Stimulated activated effector memory CD8-positive, alpha-beta T cell treated with anti-CD3 and anti-CD28 coated beads, Interleukin-12 subunit alpha, Interleukin-12 subunit beta, amount 100 ng/mL, for 72 hours (primary cell): ENCODE measurements around the gene PLOD3.

Source experiments
- ATAC-seq: fragments of 150-1000 bp; cut with Tn5 transposase; 2 replicates; pipeline ENCODE4 v1.10.0; 2021
- DNase-seq, 2 donors: peaks; one replicate each; pipeline ENCODE4 v3.0.0; 2021 to 2022; ENCODE audit warnings: low spot score in 2 of 2
- H3K27ac Mint-ChIP-seq: one replicate; pipeline ENCODE4 v1.8.0; 2022; ENCODE audit warnings: mild to moderate bottlenecking, mixed read lengths
- H3K36me3 Mint-ChIP-seq: one replicate; pipeline ENCODE4 v1.8.0; 2022; ENCODE audit warnings: mild to moderate bottlenecking, mixed read lengths
- H3K4me1 Mint-ChIP-seq: one replicate; pipeline ENCODE4 v1.8.0; 2022; ENCODE audit warnings: mixed read lengths
- H3K4me3 Mint-ChIP-seq: one replicate; pipeline ENCODE4 v1.8.0; 2022; ENCODE audit warnings: mild to moderate bottlenecking, mixed read lengths
- H3K9me3 Mint-ChIP-seq: one replicate; pipeline ENCODE4 v1.8.0; 2022; ENCODE audit warnings: mixed read lengths

The PLOD3 gene

DNA sequence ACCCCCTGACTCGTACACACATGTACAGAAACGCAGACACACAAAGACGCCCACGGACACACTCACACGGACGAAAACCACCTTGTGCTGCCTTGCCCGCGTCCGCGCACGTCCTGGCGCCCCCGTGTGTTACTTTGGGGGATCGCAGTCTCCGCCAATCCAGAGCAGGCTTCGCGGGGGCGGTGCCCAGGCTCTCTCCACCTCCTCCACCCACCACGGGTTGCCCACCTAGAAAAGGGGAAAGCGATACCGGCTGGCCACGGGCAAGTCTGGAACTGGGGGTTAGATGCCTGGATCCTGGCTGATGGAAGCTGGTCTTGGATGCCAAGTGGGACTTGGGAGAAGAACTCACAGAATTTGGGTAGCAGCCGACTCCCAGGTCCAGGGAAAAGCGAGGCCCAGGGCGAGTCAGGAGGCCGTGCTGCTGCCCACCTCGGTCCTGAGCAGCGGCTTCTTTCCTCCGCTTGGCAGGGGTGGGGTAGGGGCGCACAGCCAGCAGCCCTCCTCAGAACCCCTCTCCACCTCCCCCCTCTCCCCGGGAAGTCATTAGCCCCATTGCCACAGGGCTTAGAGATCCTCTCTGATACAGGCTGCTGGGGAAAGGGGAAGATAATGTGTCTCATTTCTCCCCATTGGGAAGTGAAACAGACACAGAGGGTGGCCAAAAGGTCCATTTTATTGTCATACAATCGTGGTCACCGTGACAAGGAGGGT is 47.4 kb downstream of the PLOD3 start:
- DNase-seq (peak; percentile 84 to 94), ATAC-seq (peak; percentile 55)
- Mint-ChIP-seq H3K9me3 (no peaks in the 10 kb centered on the region), H3K27ac (no peak overlapping the region), H3K4me1 (peaks cover 90% of the 10 kb centered on the region), H3K4me3 (peak overlapping the region; percentile 58), H3K36me3 (peaks cover 17% of the 10 kb centered on the region)

DNA sequence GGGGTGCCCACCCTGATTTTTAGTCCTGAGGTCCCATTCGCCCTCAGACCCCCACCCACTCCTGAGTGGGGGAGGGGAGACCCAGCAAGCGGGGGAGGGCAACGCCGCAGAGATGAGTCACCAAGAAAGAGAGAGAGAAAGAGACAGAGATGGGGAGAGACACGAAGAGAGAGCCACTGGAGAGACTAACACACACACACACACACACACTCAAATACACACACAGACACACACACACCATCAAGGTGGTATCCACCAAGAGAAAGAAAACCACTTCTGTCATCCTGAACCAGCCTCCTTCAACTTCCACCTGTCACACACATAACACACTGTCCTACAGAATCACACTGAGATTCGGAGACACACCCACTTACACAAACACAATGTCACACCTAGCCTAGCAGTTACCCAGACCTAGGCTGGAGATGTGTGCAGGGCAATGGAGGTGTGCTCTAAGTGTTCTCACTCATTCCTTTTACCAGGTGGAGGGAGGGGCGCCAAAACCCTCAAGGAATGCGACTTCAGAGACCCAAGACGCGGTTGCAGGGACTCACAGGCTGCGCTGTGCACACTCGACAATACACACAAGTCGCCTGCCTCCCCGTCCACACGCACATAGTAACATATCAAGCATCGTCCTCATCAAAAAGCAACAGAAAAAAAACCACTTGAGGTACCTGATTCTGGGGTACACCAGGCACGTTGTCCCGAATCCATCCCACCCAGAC is 48.1 kb downstream of the PLOD3 start:
- Mint-ChIP-seq H3K4me3 (peak overlapping the region; percentile 58), H3K27ac (no peak overlapping the region), H3K36me3 (peaks cover 21% of the 10 kb centered on the region), H3K9me3 (no peaks in the 10 kb centered on the region), H3K4me1 (peaks cover 89% of the 10 kb centered on the region)
- ATAC-seq, result peak; percentile 2
- no peak for DNase-seq

DNA sequence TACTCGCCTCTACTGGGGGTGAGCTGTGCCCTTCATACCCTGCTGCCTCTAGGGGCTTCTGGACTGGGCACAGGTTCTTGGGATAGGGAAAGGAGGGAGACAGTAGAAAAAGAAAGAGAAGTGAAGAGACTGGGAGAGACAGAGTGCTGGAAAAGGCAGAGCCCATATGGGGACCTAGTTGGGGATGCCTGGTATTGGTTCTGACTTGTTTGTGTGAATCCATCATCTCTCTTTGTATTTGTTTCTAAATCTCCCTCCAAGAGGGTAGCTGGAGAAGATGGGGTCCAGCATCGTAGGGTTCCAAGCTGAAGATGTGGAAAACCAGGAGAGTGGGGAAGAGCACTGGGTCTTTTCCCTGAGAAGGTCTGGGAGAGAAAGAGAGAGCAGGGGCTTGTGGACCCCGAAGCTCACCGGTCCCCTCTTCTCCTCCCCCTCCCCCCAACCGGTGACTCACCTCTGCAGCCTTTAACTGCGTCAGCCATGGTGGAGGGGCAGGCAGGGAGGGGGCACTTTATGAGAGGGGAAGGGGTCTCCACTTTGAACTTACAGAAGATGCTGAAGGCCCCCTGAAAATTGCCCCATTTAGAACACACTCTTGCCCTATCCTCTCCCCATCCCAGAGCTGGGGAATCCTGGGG is 48.9 kb downstream of the PLOD3 start:
- no peak overlapping the region for H3K27ac Mint-ChIP-seq
- no peaks in the 10 kb centered on the region for H3K9me3 Mint-ChIP-seq
- H3K36me3 Mint-ChIP-seq, result peaks cover 23% of the 10 kb centered on the region
- peak overlapping the region; percentile 58 for H3K4me3 Mint-ChIP-seq
- DNase-seq (no peak), ATAC-seq (no peak)
- peaks cover 81% of the 10 kb centered on the region for H3K4me1 Mint-ChIP-seq

DNA sequence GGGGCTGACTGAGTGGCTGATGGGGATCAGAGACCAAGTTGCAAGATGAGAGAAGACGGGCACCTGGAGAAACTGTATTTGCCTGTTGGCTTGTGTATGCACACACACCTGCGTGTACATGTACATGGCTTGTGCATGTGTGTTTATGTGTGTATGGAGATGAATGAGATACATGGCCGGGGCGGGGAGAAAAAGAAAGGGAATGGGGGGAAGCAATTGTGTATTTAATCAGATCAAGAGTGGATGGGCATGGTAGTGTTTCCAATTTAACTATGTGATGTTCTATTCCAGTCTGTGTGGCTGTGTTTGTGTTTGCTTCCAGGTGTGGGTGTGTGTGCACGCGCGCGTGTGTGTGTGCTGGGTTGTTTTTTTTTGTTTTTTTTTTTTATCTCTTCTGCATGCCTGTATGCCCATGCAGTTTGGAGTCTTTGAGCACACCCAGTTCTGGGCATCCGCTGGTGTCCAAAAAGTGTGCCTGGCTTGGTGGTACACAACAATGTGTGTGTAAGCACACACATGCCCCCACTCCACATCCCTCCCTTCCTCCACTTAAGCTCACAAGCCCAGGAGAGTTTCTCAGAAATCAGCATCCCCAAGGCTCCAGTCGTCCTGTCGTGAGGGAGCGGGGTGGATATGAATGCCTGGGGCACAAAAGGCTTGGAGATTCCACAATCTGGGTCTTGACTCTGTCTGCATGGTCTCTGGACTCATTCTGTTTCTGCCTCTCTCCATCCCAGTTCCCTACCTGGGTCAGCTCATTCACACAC is 49.6 kb downstream of the PLOD3 start:
- peaks cover 27% of the 10 kb centered on the region for H3K36me3 Mint-ChIP-seq
- no peaks in the 10 kb centered on the region for H3K9me3 Mint-ChIP-seq
- peaks cover 74% of the 10 kb centered on the region for H3K4me1 Mint-ChIP-seq
- H3K27ac Mint-ChIP-seq, result no peak overlapping the region
- DNase-seq (no peak), ATAC-seq (no peak)
- H3K4me3 Mint-ChIP-seq, result peak overlapping the region; percentile 58

- peaks cover 27% of the 10 kb centered on the region for H3K36me3 Mint-ChIP-seq
- ATAC-seq, result no peak
- H3K4me3 Mint-ChIP-seq, result peak overlapping the region; percentile 89
- H3K27ac Mint-ChIP-seq, result no peak overlapping the region
- no peaks in the 10 kb centered on the region for H3K9me3 Mint-ChIP-seq
- peaks cover 71% of the 10 kb centered on the region for H3K4me1 Mint-ChIP-seq
- no peak for DNase-seq
Observed at GRCh38 chr7:101166909-101167644, 50.3 kb downstream of the PLOD3 start.

- Mint-ChIP-seq H3K27ac (no peak overlapping the region), H3K4me1 (peaks cover 66% of the 10 kb centered on the region), H3K9me3 (no peaks in the 10 kb centered on the region), H3K4me3 (peak overlapping the region; percentile 89), H3K36me3 (peaks cover 27% of the 10 kb centered on the region)
- ATAC-seq (no peak), DNase-seq (no peak)
Observed at GRCh38 chr7:101166648-101166908, 50.8 kb downstream of the PLOD3 start.

DNA sequence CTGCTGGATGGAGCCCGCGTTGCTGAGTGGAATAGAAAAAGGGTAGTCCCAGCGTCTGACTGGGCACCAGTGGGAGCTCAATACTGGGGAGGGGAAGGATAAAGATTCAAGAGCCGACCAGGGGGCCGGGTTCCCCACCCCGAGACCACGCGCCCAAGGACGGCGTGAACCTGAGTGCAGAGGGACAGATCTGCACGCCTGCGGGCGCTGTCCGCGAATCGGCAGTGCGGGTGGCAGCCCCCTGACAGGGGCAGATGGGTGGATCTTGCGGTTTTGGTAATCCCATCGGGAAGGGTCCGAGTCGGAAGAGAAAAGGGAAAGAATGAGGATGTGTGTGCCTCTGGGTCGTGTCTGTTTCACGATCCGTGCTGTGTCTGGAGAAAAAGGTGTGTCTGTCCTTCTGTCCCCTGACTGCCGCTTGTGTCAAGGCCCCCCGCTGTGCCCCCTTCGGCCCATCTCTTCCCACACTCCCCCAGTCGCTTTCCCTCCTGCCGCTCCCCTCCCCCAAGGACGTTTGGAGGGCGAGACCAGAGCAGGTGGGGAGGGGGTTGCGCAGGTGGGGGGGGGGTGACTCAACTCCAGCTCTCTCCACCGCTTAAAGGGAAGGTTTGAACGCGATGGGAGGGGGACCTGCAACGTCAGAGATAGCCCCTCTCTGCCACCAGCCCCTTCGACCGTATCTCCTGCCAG is 51.3 kb downstream of the PLOD3 start:
- Mint-ChIP-seq H3K27ac (peak overlapping the region; percentile 86), H3K9me3 (no peaks in the 10 kb centered on the region), H3K4me3 (peak overlapping the region; percentile 89), H3K4me1 (peaks cover 62% of the 10 kb centered on the region), H3K36me3 (peaks cover 27% of the 10 kb centered on the region)
- DNase-seq, result no peak
- no peak for ATAC-seq

DNA sequence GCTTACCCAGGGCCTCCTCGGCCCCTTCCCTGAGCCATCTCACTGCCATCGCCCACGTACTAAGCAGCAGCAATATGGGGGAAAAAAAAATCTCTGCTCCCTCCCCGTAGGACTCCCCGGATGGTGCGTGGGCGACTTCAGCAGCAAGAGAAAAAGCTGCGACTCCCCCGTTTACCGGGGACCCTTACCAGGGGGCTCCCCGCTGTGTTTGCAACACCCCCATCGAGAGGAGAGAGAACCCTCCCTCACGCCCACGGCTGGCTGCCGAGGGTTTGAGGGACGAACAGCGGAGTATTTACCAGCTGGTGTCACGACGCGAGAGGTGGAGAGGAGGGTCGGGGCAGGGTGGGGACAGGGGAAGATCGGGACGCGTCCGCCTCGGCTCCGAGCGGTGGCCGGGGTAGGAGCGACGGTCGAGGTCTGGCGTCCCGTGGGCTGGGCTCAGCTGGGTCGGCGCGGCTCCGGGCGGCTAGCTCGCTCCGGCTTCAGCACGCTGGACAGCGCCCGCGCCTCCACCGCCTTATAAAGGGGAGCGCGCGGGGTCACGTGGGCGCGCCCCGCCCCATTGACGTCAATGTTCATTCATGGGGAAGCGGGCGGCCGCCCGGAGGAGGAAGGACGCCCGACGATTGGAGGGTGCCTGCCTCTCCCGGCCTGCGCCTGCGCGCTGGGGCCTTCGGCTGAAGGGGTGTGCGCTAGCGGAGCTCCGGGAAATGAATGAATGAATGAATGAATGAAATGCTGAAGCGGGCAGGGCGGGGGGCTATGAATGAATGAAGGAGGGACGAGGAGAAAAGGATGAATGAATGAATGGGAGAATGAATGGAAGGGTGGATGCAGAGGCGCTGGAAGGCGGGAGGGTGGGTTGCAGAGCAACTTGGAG is 52.1 kb downstream of the PLOD3 start, which contains the start of gene VGF:
Gene VGF, minus strand, starts transcription at position 495 of the 883 bp plus-strand sequence. CDS start 726 bp downstream, outside the sequence.
- Mint-ChIP-seq H3K27ac (peak within 1 kb of the TSS; percentile 86), H3K4me3 (peak within 1 kb of the TSS; percentile 89), H3K9me3 (no peaks in the 10 kb centered on the region), H3K4me1 (peaks cover 54% of the 10 kb centered on the region), H3K36me3 (peaks cover 34% of the 10 kb centered on the region)
- DNase-seq (peak; percentile 92 to 95), ATAC-seq (peak; percentile 87)

DNA sequence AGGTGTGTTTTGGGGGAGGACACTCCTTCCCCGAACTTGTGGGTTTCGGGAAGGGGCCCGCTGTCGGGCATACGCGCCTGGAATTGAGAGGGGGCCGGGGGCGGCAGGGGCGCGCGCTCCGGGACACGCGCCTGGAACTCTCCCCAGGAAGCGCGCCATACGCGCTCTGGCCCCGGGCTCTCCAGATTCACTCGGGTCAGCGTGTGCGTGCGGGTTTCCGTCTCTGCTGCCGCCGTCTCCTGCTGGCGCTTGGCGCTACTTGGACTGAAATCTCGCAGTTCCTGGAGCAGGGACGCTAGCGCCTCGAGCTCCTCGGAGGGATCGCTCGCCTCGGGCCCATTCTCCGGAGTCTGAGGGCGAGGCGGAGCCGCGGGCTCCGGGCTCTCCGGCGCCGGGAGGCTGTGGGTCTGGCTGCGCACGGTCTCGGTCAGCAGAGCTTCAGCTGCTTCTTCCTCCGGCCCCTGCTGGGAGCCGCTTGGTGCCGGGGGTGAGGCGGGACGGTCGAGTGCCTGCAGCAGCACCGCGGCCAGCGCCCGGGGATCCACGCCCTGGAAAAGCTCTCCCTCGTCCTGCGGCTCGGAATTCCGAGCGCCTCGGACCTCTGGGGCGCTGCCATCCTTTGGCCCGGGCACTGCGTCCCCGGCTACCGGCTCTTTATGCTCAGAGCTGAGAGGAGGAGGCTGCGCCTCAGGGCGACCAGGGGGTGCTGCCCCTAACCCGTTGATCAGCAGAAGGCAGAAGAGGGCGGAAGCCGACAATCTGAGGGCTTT is 53.1 kb downstream of the PLOD3 start:
- Mint-ChIP-seq H3K4me3 (peak overlapping the region; percentile 89), H3K9me3 (no peaks in the 10 kb centered on the region), H3K36me3 (peaks cover 38% of the 10 kb centered on the region), H3K27ac (no peak overlapping the region), H3K4me1 (peaks cover 45% of the 10 kb centered on the region)
- no peak for ATAC-seq
- no peak for DNase-seq

- Mint-ChIP-seq H3K4me3 (peak overlapping the region; percentile 89), H3K36me3 (peaks cover 46% of the 10 kb centered on the region), H3K9me3 (no peaks in the 10 kb centered on the region), H3K4me1 (peaks cover 37% of the 10 kb centered on the region), H3K27ac (no peak overlapping the region)
- ATAC-seq (peak; percentile 2), DNase-seq (no peak)
Observed at GRCh38 chr7:101163279-101164070, 53.9 kb downstream of the PLOD3 start.

DNA sequence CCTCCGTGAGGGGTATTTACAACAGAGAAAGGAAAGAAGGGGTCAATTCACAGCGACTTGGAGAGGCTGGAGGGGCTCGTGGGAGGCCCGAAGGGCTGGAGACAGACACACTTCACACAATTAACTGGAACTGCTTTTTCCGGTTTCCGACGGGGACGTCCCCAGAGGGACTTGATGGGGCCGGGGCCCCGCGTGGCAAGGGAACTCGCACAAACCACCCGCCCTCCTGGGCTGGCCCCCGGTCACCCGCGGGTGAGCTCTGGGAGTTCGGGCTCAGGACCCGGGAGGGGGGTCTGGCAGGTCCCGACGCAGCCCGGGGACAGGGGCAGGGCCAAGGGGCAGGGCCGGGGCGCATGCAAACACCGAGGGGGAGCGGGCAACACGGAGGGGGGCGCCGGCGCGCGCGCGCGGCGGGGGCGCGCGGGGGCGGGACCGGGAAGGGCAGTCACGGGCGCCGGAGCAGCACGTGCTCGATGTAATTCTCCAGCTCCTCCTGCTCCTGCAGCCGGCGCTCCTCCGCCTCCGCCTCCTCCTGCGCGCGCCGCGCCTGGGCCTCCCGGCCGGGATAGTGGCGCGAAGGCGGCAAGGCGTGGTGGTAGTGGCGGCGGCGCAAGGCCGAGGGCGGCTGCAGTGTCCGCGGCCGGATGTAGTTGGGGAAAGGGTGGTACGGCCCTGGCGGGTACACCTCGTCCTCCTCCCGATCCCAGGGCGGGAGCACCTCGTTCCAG is 54.7 kb downstream of the PLOD3 start:
- Mint-ChIP-seq H3K27ac (no peak overlapping the region), H3K9me3 (no peaks in the 10 kb centered on the region), H3K4me1 (peaks cover 31% of the 10 kb centered on the region), H3K36me3 (peaks cover 51% of the 10 kb centered on the region), H3K4me3 (peak overlapping the region; percentile 89)
- ATAC-seq (no peak), DNase-seq (no peak)
